VCaP (cell line): ENCODE data around the gene TOP2B.

ENCODE experiments used
- H3K27ac ChIP-seq: fragments of 450-650 bp; 2 replicates; pipeline ENCODE4 v1.5.1; 2017
- CTCF ChIP-seq: fragments of 450-650 bp; conservative IDR thresholded peaks from 2 replicates; pipeline ENCODE4 v1.5.1; 2017; ENCODE audit warnings: mild to moderate bottlenecking, moderate library complexity

Gene TOP2B

GRCh38 chr3:25567388-25567787 lies 97.3 kb downstream of the TOP2B start:
- H3K27ac ChIP-seq: no peak overlapping the region
- no peak for TF ChIP-seq CTCF

- TF ChIP-seq CTCF: no peak
- no peak overlapping the region for H3K27ac ChIP-seq
These were observed 98.3 kb downstream of the TOP2B start for GRCh38 chr3:25566358-25566920.

GRCh38 chr3:25565807-25566206 lies 98.9 kb downstream of the TOP2B start:
- no peak overlapping the region for H3K27ac ChIP-seq
- no peak for TF ChIP-seq CTCF

- H3K27ac ChIP-seq: no peak overlapping the region
- no peak for TF ChIP-seq CTCF
These were observed 100.6 kb downstream of the TOP2B start for GRCh38 chr3:25564075-25564474.

GRCh38 chr3:25563601-25564000 lies 101.1 kb downstream of the TOP2B start:
- TF ChIP-seq CTCF: no peak
- no peak overlapping the region for H3K27ac ChIP-seq

GRCh38 chr3:25558796-25559195 lies 105.9 kb downstream of the TOP2B start:
- no peak overlapping the region for H3K27ac ChIP-seq
- no peak for TF ChIP-seq CTCF

GRCh38 chr3:25558121-25558520 lies 106.6 kb downstream of the TOP2B start:
- TF ChIP-seq CTCF: no peak
- H3K27ac ChIP-seq: no peak overlapping the region
